Progenitor cell of endocrine pancreas (in vitro differentiated cells): Measurements from ENCODE around the gene C3orf62. TPM values are rescaled to one million over a fixed set of nuclear protein-coding genes. Genes with fewer than 3 reads are reported as not detected.

ENCODE experiments used
- DNase-seq: peaks from one replicate; pipeline ENCODE4 v3.0.0; 2021; ENCODE audit warnings: low spot score; ENCODE audit not compliant: unreplicated experiment
- H3K27ac Mint-ChIP-seq: 2 replicates; pipeline ENCODE4 v1.8.0; 2021; ENCODE audit warnings: mild to moderate bottlenecking, moderate library complexity, mixed read lengths
- H3K27me3 Mint-ChIP-seq: 2 replicates; pipeline ENCODE4 v1.8.0; 2021; ENCODE audit warnings: mixed read lengths
- H3K36me3 Mint-ChIP-seq: 2 replicates; pipeline ENCODE4 v1.8.0; 2022; ENCODE audit warnings: mixed read lengths; ENCODE audit not compliant: insufficient read depth
- H3K4me1 Mint-ChIP-seq: 2 replicates; pipeline ENCODE4 v1.8.0; 2021; ENCODE audit warnings: low read depth, mixed read lengths
- H3K4me3 Mint-ChIP-seq: 2 replicates; pipeline ENCODE4 v1.8.0; 2021; ENCODE audit warnings: low read depth, mild to moderate bottlenecking, moderate library complexity, mixed read lengths
- H3K9me3 Mint-ChIP-seq: 2 replicates; pipeline ENCODE4 v1.8.0; 2021; ENCODE audit warnings: low read depth, mixed read lengths
- CTCF ChIP-seq: fragments of 200-600 bp; sonication (generic); IDR thresholded peaks from one replicate; pipeline ENCODE4 v1.5.0; 2021; ENCODE audit warnings: antibody characterized with exemption, mild to moderate bottlenecking; ENCODE audit not compliant: unreplicated experiment
- total RNA-seq: library from RNA; stranded (reverse); gene quantifications from 2 replicates; pipeline ENCODE4 v1.2.1, GENCODE V29; 2021

Gene C3orf62
- total RNA-seq, 1 donor from 2014 or later = 15.1 TPM

DNA sequence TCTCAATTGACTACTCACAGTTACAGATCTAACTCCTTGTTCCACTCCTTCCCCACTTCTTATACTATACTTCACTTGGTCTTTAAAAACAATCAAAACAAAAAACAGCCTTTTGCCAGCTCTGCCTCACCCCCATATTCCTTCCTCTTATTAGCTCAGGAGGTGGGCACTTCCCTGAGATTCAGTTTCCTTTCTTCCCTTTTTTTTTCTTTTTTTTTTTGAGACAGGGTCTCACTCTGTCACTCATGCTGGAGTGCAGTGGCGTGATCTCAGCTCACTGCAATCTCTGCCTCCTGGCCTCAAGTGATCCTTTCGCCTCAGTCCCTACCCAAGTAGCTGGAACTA lies 6.9 kb downstream of the C3orf62 start:
- Mint-ChIP-seq H3K27me3 (no peaks in the 10 kb centered on the region), H3K27ac (peak overlapping the region; percentile 7), H3K4me1 (no peaks in the 10 kb centered on the region), H3K4me3 (no peak overlapping the region), H3K36me3 (peaks cover 10% of the 10 kb centered on the region), H3K9me3 (no peaks in the 10 kb centered on the region)
- no peak for TF ChIP-seq CTCF
- no peak for DNase-seq

- Mint-ChIP-seq H3K27me3 (no peaks in the 10 kb centered on the region), H3K9me3 (no peaks in the 10 kb centered on the region), H3K4me3 (no peak overlapping the region), H3K27ac (peak overlapping the region; percentile 7), H3K4me1 (no peaks in the 10 kb centered on the region), H3K36me3 (peaks cover 10% of the 10 kb centered on the region)
- TF ChIP-seq CTCF = no peak
- DNase-seq = no peak
Observed at GRCh38 chr3:49269443-49270155, 7.4 kb downstream of the C3orf62 start.

DNA sequence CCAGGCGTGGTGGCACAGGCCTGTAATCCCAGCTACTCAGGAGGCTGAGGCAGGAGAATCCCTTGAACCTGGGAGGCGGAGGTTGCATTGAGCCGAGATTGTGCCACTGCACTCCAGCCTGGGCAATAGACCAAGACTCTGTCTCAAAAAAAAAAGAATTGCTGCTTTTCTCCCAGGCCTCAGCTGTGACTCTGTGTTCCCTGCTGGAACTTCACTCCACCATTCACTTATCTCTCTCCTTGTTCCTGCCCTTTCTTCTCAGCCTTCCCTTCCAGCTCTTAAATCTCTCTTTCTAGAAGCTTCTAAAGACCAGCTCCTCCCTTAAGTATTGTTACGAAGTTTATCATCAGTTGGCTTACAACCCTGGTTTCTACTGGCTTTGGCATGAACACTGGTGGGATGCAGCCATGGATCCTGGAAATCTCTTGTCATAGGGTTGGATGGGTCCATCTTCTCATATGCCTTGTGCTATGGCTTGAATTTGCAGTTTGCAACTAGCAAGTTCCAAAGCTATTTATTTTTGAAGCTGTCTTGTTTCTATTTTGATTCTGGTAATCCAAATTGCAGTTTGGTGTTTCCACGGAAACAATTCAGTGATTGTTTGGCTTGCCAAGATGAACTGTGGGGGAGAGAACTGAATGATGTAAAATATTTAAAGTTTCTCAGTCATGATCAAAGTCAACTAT lies 10.5 kb downstream of the C3orf62 start:
- no peak overlapping the region for H3K4me3 Mint-ChIP-seq
- no peak for TF ChIP-seq CTCF
- H3K36me3 Mint-ChIP-seq = peaks cover 8% of the 10 kb centered on the region
- H3K4me1 Mint-ChIP-seq = no peaks in the 10 kb centered on the region
- DNase-seq = no peak
- H3K9me3 Mint-ChIP-seq = no peaks in the 10 kb centered on the region
- no peaks in the 10 kb centered on the region for H3K27me3 Mint-ChIP-seq
- H3K27ac Mint-ChIP-seq = no peak overlapping the region

DNA sequence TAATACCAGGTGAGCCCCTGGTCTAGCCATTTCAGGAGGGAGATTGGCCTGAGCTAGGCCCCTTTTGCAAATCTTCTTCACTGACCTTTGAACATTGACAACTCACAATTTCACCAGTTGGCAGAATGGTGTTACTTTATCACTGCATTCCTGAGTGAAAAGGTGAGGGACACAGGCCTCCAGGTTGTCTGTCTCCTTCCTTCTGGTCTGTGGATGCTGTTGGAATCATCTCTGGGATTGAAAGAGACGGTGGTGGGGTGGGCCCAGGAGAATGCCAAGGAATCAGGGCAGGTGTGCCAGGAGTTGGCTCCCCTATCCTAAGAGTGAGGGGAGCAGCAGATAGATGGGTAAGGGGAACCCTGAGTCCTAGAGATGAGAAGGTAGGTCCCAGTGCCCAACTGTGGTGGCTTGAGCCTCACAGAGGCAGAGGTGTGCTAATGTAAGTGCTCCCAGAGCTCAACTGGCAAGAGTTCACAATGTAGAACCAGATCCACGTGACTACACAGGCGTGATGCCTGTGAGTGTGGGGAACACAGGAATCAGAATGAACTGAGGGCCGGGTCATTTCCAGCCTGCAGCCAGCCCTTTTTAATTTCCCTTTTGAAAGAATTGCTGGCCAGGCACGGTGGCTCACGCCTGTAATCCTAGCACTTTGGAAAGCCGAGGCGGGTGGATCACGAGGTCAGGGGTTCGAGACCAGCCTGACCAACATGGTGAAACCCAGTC lies 11.2 kb downstream of the C3orf62 start:
- H3K9me3 Mint-ChIP-seq = no peaks in the 10 kb centered on the region
- no peak overlapping the region for H3K27ac Mint-ChIP-seq
- H3K27me3 Mint-ChIP-seq = no peaks in the 10 kb centered on the region
- H3K36me3 Mint-ChIP-seq = peaks cover 7% of the 10 kb centered on the region
- no peak for TF ChIP-seq CTCF
- H3K4me1 Mint-ChIP-seq = no peaks in the 10 kb centered on the region
- no peak overlapping the region for H3K4me3 Mint-ChIP-seq
- no peak for DNase-seq

GRCh38 chr3:49263159-49263889 lies 13.7 kb downstream of the C3orf62 start:
- DNase-seq = no peak
- peaks cover 2% of the 10 kb centered on the region for H3K4me1 Mint-ChIP-seq
- H3K27ac Mint-ChIP-seq = no peak overlapping the region
- no peak overlapping the region for H3K4me3 Mint-ChIP-seq
- no peaks in the 10 kb centered on the region for H3K27me3 Mint-ChIP-seq
- no peak for TF ChIP-seq CTCF
- H3K36me3 Mint-ChIP-seq = peaks cover 2% of the 10 kb centered on the region
- H3K9me3 Mint-ChIP-seq = no peaks in the 10 kb centered on the region
